GM12864 (cell line): Measurements from ENCODE around the gene PPRC1.
"Not testable (repeated sequence)": the region's sequence is repeated elsewhere in the genome, so short reads cannot be mapped to it uniquely, and the experiment has no call there.

ENCODE experiments used
- DNase-seq: peaks from one replicate; pipeline ENCODE4 v3.0.0-alpha.2; 2011; ENCODE audit warnings: low read depth
- H3K4me3 ChIP-seq: 2 replicates; pipeline ENCODE4 v1.5.1; 2011; ENCODE audit warnings: mild to moderate bottlenecking, low read depth, low read length, control low read depth
- TF ChIP-seq, protein P1 (sequence below): IDR thresholded peaks from 2 replicates; pipeline ENCODE4 v1.5.1; 2011; ENCODE audit warnings: low read depth, mild to moderate bottlenecking, moderate library complexity, low read length, control low read depth, inconsistent platforms; ENCODE audit errors: missing control alignments

Gene PPRC1

DNA sequence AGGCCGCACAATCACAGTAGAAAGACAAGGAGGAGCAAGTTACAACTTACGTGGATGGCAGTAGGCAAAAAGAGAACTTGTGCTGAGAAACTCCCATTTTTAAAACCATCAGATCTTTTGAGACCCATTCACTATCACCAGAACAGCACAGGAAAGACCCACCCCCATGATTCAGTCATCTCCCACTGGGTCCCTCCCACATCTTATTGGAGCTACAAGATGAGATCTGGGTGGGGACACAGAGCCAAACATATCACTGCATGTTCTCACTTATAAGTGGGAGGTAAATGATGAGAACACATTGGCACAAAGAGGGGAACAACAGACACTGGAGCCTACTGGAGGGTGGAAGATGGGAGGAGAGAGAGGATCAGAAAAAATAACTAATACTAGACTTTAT is 51.8 kb downstream of the PPRC1 start:
- TF ChIP-seq, protein P1, sequence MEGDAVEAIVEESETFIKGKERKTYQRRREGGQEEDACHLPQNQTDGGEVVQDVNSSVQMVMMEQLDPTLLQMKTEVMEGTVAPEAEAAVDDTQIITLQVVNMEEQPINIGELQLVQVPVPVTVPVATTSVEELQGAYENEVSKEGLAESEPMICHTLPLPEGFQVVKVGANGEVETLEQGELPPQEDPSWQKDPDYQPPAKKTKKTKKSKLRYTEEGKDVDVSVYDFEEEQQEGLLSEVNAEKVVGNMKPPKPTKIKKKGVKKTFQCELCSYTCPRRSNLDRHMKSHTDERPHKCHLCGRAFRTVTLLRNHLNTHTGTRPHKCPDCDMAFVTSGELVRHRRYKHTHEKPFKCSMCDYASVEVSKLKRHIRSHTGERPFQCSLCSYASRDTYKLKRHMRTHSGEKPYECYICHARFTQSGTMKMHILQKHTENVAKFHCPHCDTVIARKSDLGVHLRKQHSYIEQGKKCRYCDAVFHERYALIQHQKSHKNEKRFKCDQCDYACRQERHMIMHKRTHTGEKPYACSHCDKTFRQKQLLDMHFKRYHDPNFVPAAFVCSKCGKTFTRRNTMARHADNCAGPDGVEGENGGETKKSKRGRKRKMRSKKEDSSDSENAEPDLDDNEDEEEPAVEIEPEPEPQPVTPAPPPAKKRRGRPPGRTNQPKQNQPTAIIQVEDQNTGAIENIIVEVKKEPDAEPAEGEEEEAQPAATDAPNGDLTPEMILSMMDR: no peak
- no peak overlapping the region for H3K4me3 ChIP-seq
- no peak for DNase-seq

GRCh38 chr10:102185272-102185671 is 52.4 kb downstream of the PPRC1 start:
- H3K4me3 ChIP-seq: no peak overlapping the region
- TF ChIP-seq, protein P1: no peak
- DNase-seq: no peak

- TF ChIP-seq, protein P1: no peak
- no peak overlapping the region for H3K4me3 ChIP-seq
- DNase-seq: no peak
Observed at GRCh38 chr10:102185811-102186527, 53.1 kb downstream of the PPRC1 start.

DNA sequence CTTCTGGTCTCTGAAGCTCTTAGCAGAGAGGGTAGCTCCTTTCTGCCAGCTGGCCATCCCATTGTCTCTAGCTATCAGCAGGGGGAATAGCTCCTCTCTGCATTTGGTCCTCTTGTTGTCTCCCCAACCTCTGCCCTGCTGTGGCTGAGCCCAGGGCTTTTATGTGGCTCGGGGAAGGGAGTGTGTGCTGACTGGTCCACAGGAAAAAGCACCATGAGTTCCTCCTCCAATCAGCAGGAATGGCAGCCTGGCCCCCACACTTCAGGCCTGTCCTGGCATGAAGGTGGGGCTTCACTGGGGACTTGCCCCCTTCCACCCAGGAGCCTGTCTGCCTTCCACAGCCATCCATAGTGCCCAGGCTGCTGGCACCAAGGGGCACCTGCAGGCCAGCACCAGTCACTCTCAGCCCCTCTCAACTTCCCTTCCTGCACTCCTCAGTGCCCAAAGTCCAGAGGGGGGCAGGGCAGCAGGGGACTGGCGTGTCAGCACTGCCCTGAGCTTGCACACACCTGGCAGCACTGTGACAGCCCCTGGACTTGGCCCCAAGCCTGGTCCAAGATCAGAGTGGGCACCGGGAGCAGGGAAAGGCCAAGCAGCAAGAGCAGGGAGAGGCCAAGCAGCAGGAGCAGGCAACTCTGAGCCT is 55.6 kb downstream of the PPRC1 start:
- TF ChIP-seq, protein P1: no peak
- H3K4me3 ChIP-seq: no peak overlapping the region
- no peak for DNase-seq

GRCh38 chr10:102188941-102189898 is 56.4 kb downstream of the PPRC1 start:
- H3K4me3 ChIP-seq, DNase-seq: not testable (repeated sequence)

- no peak for DNase-seq
- H3K4me3 ChIP-seq: no peak overlapping the region
- TF ChIP-seq, protein P1: no peak
Observed at GRCh38 chr10:102191956-102192355, 59.1 kb downstream of the PPRC1 start.

- TF ChIP-seq, protein P1: no peak
- H3K4me3 ChIP-seq: no peak overlapping the region
- no peak for DNase-seq
Observed at GRCh38 chr10:102195296-102195870, 62.5 kb downstream of the PPRC1 start.
